Cardiac muscle cell (in vitro differentiated cells and primary cell): Measurements from ENCODE around the gene KRTAP12-1. TPM values are rescaled to one million over a fixed set of nuclear protein-coding genes. Genes with fewer than 3 reads are reported as not detected.

Source experiments
- DNase-seq, 2 donors: peaks; one replicate each; pipeline versions ENCODE4 v3.0.0 to v3.0.0-alpha.2; 2010 to 2017; ENCODE audit warnings: low read depth in 1 of 2, low spot score in 1 of 2
- H3K27ac ChIP-seq: fragments of 200-600 bp; sonication (generic); 2 replicates; pipeline ENCODE4 v1.5.1; 2016
- H3K27me3 ChIP-seq: fragments of 200-600 bp; sonication (generic); 2 replicates; pipeline ENCODE4 v1.6.0; 2016; ENCODE audit warnings: control low read depth
- H3K36me3 ChIP-seq: fragments of 200-600 bp; sonication (generic); 2 replicates; pipeline ENCODE4 v1.5.1; 2016; ENCODE audit warnings: control low read depth
- H3K4me1 ChIP-seq: fragments of 200-600 bp; sonication (generic); 2 replicates; pipeline ENCODE4 v1.8.1; 2017; ENCODE audit warnings: low read depth, mild to moderate bottlenecking, mixed run types
- H3K4me3 ChIP-seq: fragments of 200-600 bp; sonication (generic); 2 replicates; pipeline ENCODE4 v1.5.1; 2016; ENCODE audit warnings: mild to moderate bottlenecking
- H3K9me3 ChIP-seq: fragments of 200-600 bp; sonication (generic); 2 replicates; pipeline ENCODE4 v1.5.1; 2017; ENCODE audit warnings: low read depth, mild to moderate bottlenecking, control low read depth
- CTCF ChIP-seq: IDR thresholded peaks from 2 replicates; pipeline ENCODE4 v1.5.1; 2012; ENCODE audit warnings: low read depth, mild to moderate bottlenecking, low read length
- polyA plus RNA-seq: library from polyadenylated mRNA; unstranded; fragments of >200 nt; fragmentation: Nextera tagmentation; extraction: Ambion mirVana; gene quantifications from 2 replicates; pipeline ENCODE4 v1.2.1, GENCODE V29; 2016
- total RNA-seq: library from RNA; depleted of rRNA; stranded (reverse); fragments of >200 nt; gene quantifications from 2 replicates; pipeline ENCODE4 v1.2.3, GENCODE V29; 2016

Gene KRTAP12-1
- total and polyA plus RNA-seq, 2 experiments from 2014 or later: not detected

GRCh38 chr21:44636209-44637017 lies 45.5 kb downstream of the KRTAP12-1 start:
- H3K36me3 ChIP-seq: no peaks in the 10 kb centered on the region

GRCh38 chr21:44632067-44632466 lies 49.9 kb downstream of the KRTAP12-1 start:
- TF ChIP-seq CTCF: no peak
- no peak overlapping the region for H3K27ac ChIP-seq
- no peaks in the 10 kb centered on the region for H3K9me3 ChIP-seq
- no peaks in the 10 kb centered on the region for H3K36me3 ChIP-seq
- H3K27me3 ChIP-seq: no peaks in the 10 kb centered on the region
- H3K4me3 ChIP-seq: no peak overlapping the region
- H3K4me1 ChIP-seq: no peaks in the 10 kb centered on the region
- no peak for DNase-seq

More at GRCh38 chr21:44636209-44637017, 45.5 kb downstream of the KRTAP12-1 start:
- Histone ChIP-seq H3K4me1 (no peaks in the 10 kb centered on the region), H3K4me3 (no peak overlapping the region), H3K9me3 (no peaks in the 10 kb centered on the region), H3K27me3 (no peaks in the 10 kb centered on the region), H3K27ac (no peak overlapping the region)
- no peak for DNase-seq
- no peak for TF ChIP-seq CTCF

Other genes starting within 250 kb of the KRTAP12-1 start
- gene LRRC3, start 226.7 kb downstream of the KRTAP12-1 start, total RNA-seq: 5.9 and 9.5 TPM in 2 replicates
- 3.3 and 4.1 TPM in 2 replicates for gene LRRC3, start 226.7 kb downstream of the KRTAP12-1 start, polyA plus RNA-seq
- gene KRTAP10-1, start 142.0 kb downstream of the KRTAP12-1 start, total RNA-seq: not detected in 2 replicates
- 0.56 TPM in 1 of 2 replicates, not detected in the other for gene KRTAP10-1, start 142.0 kb downstream of the KRTAP12-1 start, polyA plus RNA-seq
- not detected in 2 replicates for gene KRTAP10-2, start 130.7 kb downstream of the KRTAP12-1 start, total RNA-seq
- gene KRTAP10-2, start 130.7 kb downstream of the KRTAP12-1 start, polyA plus RNA-seq: 0.55 TPM in 1 of 2 replicates, not detected in the other
- not detected in 2 replicates for gene KRTAP10-3, start 123.4 kb downstream of the KRTAP12-1 start, total RNA-seq
- gene KRTAP10-3, start 123.4 kb downstream of the KRTAP12-1 start, polyA plus RNA-seq: not detected in 2 replicates
- not detected in 2 replicates for gene KRTAP10-4, start 108.4 kb downstream of the KRTAP12-1 start, total RNA-seq
- 0.16 TPM in 1 of 2 replicates, not detected in the other for gene KRTAP10-4, start 108.4 kb downstream of the KRTAP12-1 start, polyA plus RNA-seq
- not detected in 2 replicates for gene KRTAP10-5, start 101.6 kb downstream of the KRTAP12-1 start, total RNA-seq
- not detected in 2 replicates for gene KRTAP10-5, start 101.6 kb downstream of the KRTAP12-1 start, polyA plus RNA-seq
- not detected in 2 replicates for gene KRTAP10-6, start 89.7 kb downstream of the KRTAP12-1 start, total RNA-seq
- gene KRTAP10-6, start 89.7 kb downstream of the KRTAP12-1 start, polyA plus RNA-seq: 0.29 TPM in 1 of 2 replicates, not detected in the other
- not detected in 2 replicates for gene KRTAP10-7, start 81.6 kb downstream of the KRTAP12-1 start, total RNA-seq
- not detected in 2 replicates for gene KRTAP10-7, start 81.6 kb downstream of the KRTAP12-1 start, polyA plus RNA-seq
- gene KRTAP10-8, start 70.1 kb downstream of the KRTAP12-1 start, total RNA-seq: not detected in 2 replicates
- gene KRTAP10-8, start 70.1 kb downstream of the KRTAP12-1 start, polyA plus RNA-seq: not detected in 2 replicates
- not detected in 2 replicates for gene KRTAP10-9, start 55.1 kb downstream of the KRTAP12-1 start, total RNA-seq
- not detected in 2 replicates for gene KRTAP10-9, start 55.1 kb downstream of the KRTAP12-1 start, polyA plus RNA-seq
- not detected in 2 replicates for gene KRTAP10-10, start 44.8 kb downstream of the KRTAP12-1 start, total RNA-seq
- gene KRTAP10-10, start 44.8 kb downstream of the KRTAP12-1 start, polyA plus RNA-seq: not detected in 2 replicates
- not detected in 2 replicates for gene KRTAP10-11, start 35.7 kb downstream of the KRTAP12-1 start, total RNA-seq
- gene KRTAP10-11, start 35.7 kb downstream of the KRTAP12-1 start, polyA plus RNA-seq: not detected in 2 replicates
- gene KRTAP12-4, start 27.5 kb downstream of the KRTAP12-1 start, total RNA-seq: not detected in 2 replicates
- gene KRTAP12-4, start 27.5 kb downstream of the KRTAP12-1 start, polyA plus RNA-seq: not detected in 2 replicates
- gene KRTAP12-3, start 24.2 kb downstream of the KRTAP12-1 start, total RNA-seq: not detected in 2 replicates
- gene KRTAP12-3, start 24.2 kb downstream of the KRTAP12-1 start, polyA plus RNA-seq: not detected in 2 replicates
- not detected in 2 replicates for gene KRTAP12-2, start 15.2 kb downstream of the KRTAP12-1 start, total RNA-seq
- not detected in 2 replicates for gene KRTAP12-2, start 15.2 kb downstream of the KRTAP12-1 start, polyA plus RNA-seq
- gene KRTAP10-12, start 15.0 kb upstream of the KRTAP12-1 start, total RNA-seq: not detected in 2 replicates
- gene KRTAP10-12, start 15.0 kb upstream of the KRTAP12-1 start, polyA plus RNA-seq: not detected in 2 replicates
- gene TSPEAR, start 29.4 kb upstream of the KRTAP12-1 start, total RNA-seq: 2.8 and 3.2 TPM in 2 replicates
- gene TSPEAR, start 29.4 kb upstream of the KRTAP12-1 start, polyA plus RNA-seq: 3.4 and 5.3 TPM in 2 replicates
- gene UBE2G2, start 119.7 kb upstream of the KRTAP12-1 start, total RNA-seq: 47.8 and 79.4 TPM in 2 replicates
- gene UBE2G2, start 119.7 kb upstream of the KRTAP12-1 start, polyA plus RNA-seq: 78.7 and 86.4 TPM in 2 replicates
- 63.0 and 89.8 TPM in 2 replicates for gene SUMO3, start 135.9 kb upstream of the KRTAP12-1 start, total RNA-seq
- 95.9 and 121 TPM in 2 replicates for gene SUMO3, start 135.9 kb upstream of the KRTAP12-1 start, polyA plus RNA-seq
- gene PTTG1IP, start 191.5 kb upstream of the KRTAP12-1 start, total RNA-seq: 204 and 218 TPM in 2 replicates
- 240 and 253 TPM in 2 replicates for gene PTTG1IP, start 191.5 kb upstream of the KRTAP12-1 start, polyA plus RNA-seq
- 0.25 and 0.57 TPM in 2 replicates for gene ITGB2, start 238.7 kb upstream of the KRTAP12-1 start, total RNA-seq
- 0.12 and 0.27 TPM in 2 replicates for gene ITGB2, start 238.7 kb upstream of the KRTAP12-1 start, polyA plus RNA-seq